DND-41 (cell line): ENCODE data around the gene BMP7.

Source experiments
- ATAC-seq: fragments of 200-7000 bp; cut with Tn5 transposase; 3 replicates; pipeline ENCODE4 v1.9.1; 2021; ENCODE audit warnings: low read depth; ENCODE audit not compliant: insufficient read depth
- DNase-seq: peaks from one replicate; pipeline ENCODE4 v3.0.0-alpha.2; 2020
- H2AFZ ChIP-seq: 2 replicates; pipeline ENCODE4 v1.6.0; 2012; ENCODE audit warnings: low read depth, low read length
- H3K27ac ChIP-seq: 2 replicates; pipeline ENCODE4 v1.5.1; 2012; ENCODE audit warnings: low read length, inconsistent platforms
- H3K27me3 ChIP-seq: fragments of 200-600 bp; sonication (generic); 2 replicates; pipeline ENCODE4 v1.6.0; 2012; ENCODE audit warnings: low read length, mild to moderate bottlenecking, inconsistent platforms; ENCODE audit not compliant: insufficient read depth, poor library complexity
- H3K36me3 ChIP-seq: 2 replicates; pipeline ENCODE4 v1.5.1; 2012; ENCODE audit warnings: low read length, inconsistent platforms; ENCODE audit not compliant: insufficient read depth
- H3K4me1 ChIP-seq: 2 replicates; pipeline ENCODE4 v1.5.1; 2012; ENCODE audit warnings: mild to moderate bottlenecking, low read length; ENCODE audit not compliant: insufficient read depth
- H3K4me2 ChIP-seq: 2 replicates; pipeline ENCODE4 v1.6.0; 2012; ENCODE audit warnings: mild to moderate bottlenecking, moderate library complexity, low read length, inconsistent platforms; ENCODE audit not compliant: insufficient read depth
- H3K4me3 ChIP-seq, 2 experiments: fragments of 200-600 bp in 1 of 2; shearing (Covaris generic) in 1 of 2; 2 replicates each; pipeline ENCODE4 v1.5.1; 2012 to 2016; ENCODE audit warnings: inconsistent platforms in 2 of 2, low read length in 2 of 2, mild to moderate bottlenecking in 2 of 2, low read depth in 1 of 2, moderate library complexity in 1 of 2
- H3K79me2 ChIP-seq: 2 replicates; pipeline ENCODE4 v1.6.0; 2012; ENCODE audit warnings: low read length, inconsistent platforms; ENCODE audit not compliant: insufficient read depth
- H3K9ac ChIP-seq: 2 replicates; pipeline ENCODE4 v1.6.0; 2012; ENCODE audit warnings: low read depth, mild to moderate bottlenecking, inconsistent platforms, low read length, moderate library complexity
- H3K9me3 ChIP-seq: 2 replicates; pipeline ENCODE4 v1.5.1; 2012; ENCODE audit warnings: low read length, moderate library complexity, mild to moderate bottlenecking, inconsistent platforms; ENCODE audit not compliant: insufficient read depth, severe bottlenecking
- H4K20me1 ChIP-seq: 2 replicates; pipeline ENCODE4 v1.6.0; 2012; ENCODE audit warnings: low read length; ENCODE audit not compliant: insufficient read depth
- CTCF ChIP-seq: IDR thresholded peaks from 2 replicates; pipeline ENCODE4 v1.5.1; 2012; ENCODE audit warnings: borderline replicate concordance, low read length, moderate library complexity, mild to moderate bottlenecking; ENCODE audit not compliant: poor library complexity, severe bottlenecking; ENCODE audit errors: extremely low read depth
- EZH2 ChIP-seq: IDR thresholded peaks from 3 replicates; pipeline ENCODE4 v1.6.1; 2012; ENCODE audit warnings: borderline replicate concordance, low read depth, mild to moderate bottlenecking, moderate library complexity, low read length, inconsistent platforms; ENCODE audit not compliant: severe bottlenecking

Gene BMP7

DNA sequence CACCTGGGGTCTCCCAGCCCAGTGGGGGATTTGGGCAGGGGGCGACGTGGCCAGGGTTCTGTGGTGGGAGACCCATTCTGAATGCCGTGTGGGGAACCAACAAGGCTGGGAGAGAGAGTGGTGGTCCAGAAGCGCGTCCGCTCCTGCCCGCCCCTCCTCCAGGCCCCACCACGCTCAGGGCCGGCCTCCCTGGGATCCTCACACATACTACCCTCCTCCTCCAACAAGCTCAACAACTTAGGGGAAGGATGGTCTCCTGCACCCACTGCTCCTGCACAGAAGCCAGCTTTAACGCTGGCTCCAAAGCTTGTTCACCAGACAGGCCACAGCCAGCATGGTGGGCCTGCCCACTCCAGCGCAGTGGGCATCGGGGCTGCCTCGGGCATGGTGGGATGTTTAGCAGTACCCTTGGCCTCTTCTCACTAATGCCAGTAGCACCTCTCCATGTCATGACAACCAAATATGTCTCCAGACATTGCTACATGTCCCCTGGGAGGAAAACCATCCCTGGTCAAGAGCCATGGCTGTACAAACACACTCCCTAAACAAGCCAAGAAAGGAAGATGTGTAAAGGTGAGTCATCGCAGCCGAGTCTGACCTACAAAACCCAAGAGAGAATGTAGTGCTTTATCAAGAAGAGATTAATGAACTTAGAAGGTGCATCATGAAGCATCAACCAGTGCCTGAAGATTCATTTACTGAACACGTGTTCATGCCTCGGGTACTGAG lies 75.7 kb downstream of the BMP7 start:
- DNase-seq (no peak), ATAC-seq (no peak)
- no peak overlapping the region for H3K4me2 ChIP-seq
- TF ChIP-seq CTCF, result no peak
- TF ChIP-seq EZH2, result no peak
- no peak overlapping the region for H3K4me3 ChIP-seq
- H3K79me2 ChIP-seq, result no peaks in the 10 kb centered on the region
- H4K20me1 ChIP-seq, result peaks cover 5% of the 10 kb centered on the region; the same call in 1 of the 2 replicates
- no peak overlapping the region for H2AFZ ChIP-seq
- H3K27ac ChIP-seq, result no peak overlapping the region
- H3K4me1 ChIP-seq, result no peaks in the 10 kb centered on the region
- H3K27me3 ChIP-seq, result no peaks in the 10 kb centered on the region
- H3K9ac ChIP-seq, result no peak overlapping the region
- no peaks in the 10 kb centered on the region for H3K9me3 ChIP-seq
- no peaks in the 10 kb centered on the region for H3K36me3 ChIP-seq

- DNase-seq (no peak), ATAC-seq (no peak)
- no peak overlapping the region for H3K9ac ChIP-seq
- H3K4me3 ChIP-seq, result no peak overlapping the region
- no peaks in the 10 kb centered on the region for H3K9me3 ChIP-seq
- peaks cover 5% of the 10 kb centered on the region; the same call in 1 of the 2 replicates for H4K20me1 ChIP-seq
- H3K27me3 ChIP-seq, result no peaks in the 10 kb centered on the region
- no peak overlapping the region for H2AFZ ChIP-seq
- no peaks in the 10 kb centered on the region for H3K36me3 ChIP-seq
- H3K4me2 ChIP-seq, result no peak overlapping the region
- H3K4me1 ChIP-seq, result no peaks in the 10 kb centered on the region
- no peaks in the 10 kb centered on the region for H3K79me2 ChIP-seq
- TF ChIP-seq EZH2 (no peak), CTCF (no peak)
- H3K27ac ChIP-seq, result no peak overlapping the region
These were observed 76.7 kb downstream of the BMP7 start for GRCh38 chr20:57189713-57190112.

GRCh38 chr20:57188576-57189079 lies 77.8 kb downstream of the BMP7 start:
- Histone ChIP-seq H3K9ac (no peak overlapping the region), H3K36me3 (no peaks in the 10 kb centered on the region), H3K4me1 (no peaks in the 10 kb centered on the region), H2AFZ (no peak overlapping the region), H3K4me3 (no peak overlapping the region), H3K27ac (no peak overlapping the region), H3K27me3 (no peaks in the 10 kb centered on the region), H3K9me3 (no peaks in the 10 kb centered on the region), H3K4me2 (no peak overlapping the region), H4K20me1 (peaks cover 5% of the 10 kb centered on the region; the same call in 1 of the 2 replicates), H3K79me2 (no peaks in the 10 kb centered on the region)
- ATAC-seq, result no peak
- TF ChIP-seq CTCF, result no peak
- no peak for TF ChIP-seq EZH2
- DNase-seq, result no peak
